GM23338 (cell line): Measurements from ENCODE around the gene PLXNA2. TPM values are rescaled to one million over a fixed set of nuclear protein-coding genes. Genes with fewer than 3 reads are reported as not detected.

Experiments
- ATAC-seq: fragments of 200-7000 bp; cut with Tn5 transposase; 3 replicates; pipeline ENCODE4 v1.9.1; 2020
- DNase-seq: peaks from one replicate; pipeline ENCODE4 v3.0.0-alpha.2; 2015; ENCODE audit warnings: low spot score
- H2AFZ ChIP-seq: fragments of 200-600 bp; sonication (generic); 2 replicates; pipeline ENCODE4 v1.8.0; 2016; ENCODE audit warnings: antibody characterized with exemption, mild to moderate bottlenecking, moderate library complexity
- H3F3A ChIP-seq: fragments of 200-600 bp; sonication (generic); replicated peaks from 2 replicates; pipeline ENCODE4 v1.8.0; 2017; ENCODE audit warnings: antibody characterized with exemption, mixed run types, low read depth
- H3K27ac ChIP-seq: fragments of 200-600 bp; sonication (generic); 2 replicates; pipeline ENCODE4 v1.6.1; 2016; ENCODE audit warnings: low read depth
- H3K27me3 ChIP-seq: fragments of 200-600 bp; sonication (generic); 2 replicates; pipeline ENCODE4 v1.8.0; 2016; ENCODE audit warnings: mild to moderate bottlenecking, mixed run types, moderate library complexity; ENCODE audit not compliant: insufficient read depth
- H3K36me3 ChIP-seq: fragments of 200-600 bp; sonication (generic); 2 replicates; pipeline ENCODE4 v1.8.0; 2016; ENCODE audit warnings: mild to moderate bottlenecking; ENCODE audit not compliant: insufficient read depth
- H3K4me1 ChIP-seq: fragments of 200-600 bp; sonication (generic); 2 replicates; pipeline ENCODE4 v1.8.0; 2016; ENCODE audit warnings: mild to moderate bottlenecking, moderate library complexity; ENCODE audit not compliant: insufficient read depth
- H3K4me2 ChIP-seq: fragments of 200-600 bp; sonication (generic); 2 replicates; pipeline ENCODE4 v1.7.1; 2017; ENCODE audit warnings: mixed run types
- H3K4me3 ChIP-seq: fragments of 200-600 bp; sonication (generic); 2 replicates; pipeline ENCODE4 v1.6.1; 2016; ENCODE audit warnings: mixed run types
- H3K79me2 ChIP-seq: fragments of 200-600 bp; sonication (generic); replicated peaks from 2 replicates; pipeline ENCODE4 v1.8.0; 2017; ENCODE audit warnings: mild to moderate bottlenecking; ENCODE audit not compliant: insufficient read depth
- H3K9me2 ChIP-seq: fragments of 200-600 bp; sonication (generic); 2 replicates; pipeline ENCODE4 v1.8.0; 2017; ENCODE audit not compliant: insufficient read depth
- H4K20me1 ChIP-seq: fragments of 200-600 bp; sonication (generic); replicated peaks from 2 replicates; pipeline ENCODE4 v1.8.0; 2017; ENCODE audit warnings: mild to moderate bottlenecking; ENCODE audit not compliant: insufficient read depth
- H3K27ac Mint-ChIP-seq: 2 replicates; pipeline ENCODE4 v1.8.0; 2020; ENCODE audit warnings: inconsistent platforms, mild to moderate bottlenecking, moderate library complexity, mixed read lengths
- H3K27me3 Mint-ChIP-seq: 3 replicates; pipeline ENCODE4 v1.8.0; 2022; ENCODE audit warnings: low read depth, mild to moderate bottlenecking, moderate library complexity, mixed read lengths, inconsistent platforms; ENCODE audit not compliant: insufficient read depth, poor library complexity
- H3K36me3 Mint-ChIP-seq: 3 replicates; pipeline ENCODE4 v1.8.0; 2021; ENCODE audit warnings: low read depth, mild to moderate bottlenecking, inconsistent platforms, moderate library complexity, mixed read lengths
- H3K4me1 Mint-ChIP-seq: 3 replicates; pipeline ENCODE4 v1.8.0; 2020; ENCODE audit warnings: mild to moderate bottlenecking, inconsistent platforms, mixed read lengths
- H3K4me3 Mint-ChIP-seq: 3 replicates; pipeline ENCODE4 v1.8.0; 2021; ENCODE audit warnings: moderate library complexity, mild to moderate bottlenecking, inconsistent platforms, mixed read lengths
- H3K9me3 Mint-ChIP-seq: 3 replicates; pipeline ENCODE4 v1.8.0; 2020; ENCODE audit warnings: moderate library complexity, mild to moderate bottlenecking, inconsistent platforms, mixed read lengths
- CREB1 ChIP-seq: fragments of 250-450 bp; sonication (Bioruptor Pico); IDR thresholded peaks from 2 replicates; pipeline ENCODE4 v1.5.0; 2020; ENCODE audit warnings: low read depth, mild to moderate bottlenecking, moderate library complexity
- CTCF ChIP-seq, 2 experiments: fragments of 200-600 bp in 1 of 2; sonication (generic) in 1 of 2; conservative IDR thresholded peaks; 2 replicates each; pipeline versions ENCODE4 v1.5.1 to v1.6.1; 2016 to 2017; ENCODE audit warnings: antibody characterized with exemption in 2 of 2, low read depth in 2 of 2, mild to moderate bottlenecking in 2 of 2, moderate library complexity in 1 of 2
- ETS1 ChIP-seq: IDR thresholded peaks from 2 replicates; pipeline ENCODE4 v1.6.1; 2016; ENCODE audit warnings: antibody characterized with exemption
- EZH2 ChIP-seq: fragments of 200-600 bp; sonication (generic); IDR thresholded peaks from one replicate; pipeline ENCODE4 v1.8.0; 2017; ENCODE audit warnings: antibody characterized with exemption, mild to moderate bottlenecking, low read depth; ENCODE audit not compliant: unreplicated experiment
- EZH2phosphoT487 ChIP-seq: fragments of 200-600 bp; sonication (generic); IDR thresholded peaks from one replicate; pipeline ENCODE4 v1.8.1; 2018; ENCODE audit warnings: antibody characterized with exemption; ENCODE audit not compliant: unreplicated experiment
- JUNB ChIP-seq: IDR thresholded peaks from one replicate; pipeline ENCODE4 v1.6.1; 2016; ENCODE audit warnings: antibody characterized with exemption; ENCODE audit not compliant: unreplicated experiment
- NANOG ChIP-seq: IDR thresholded peaks from 2 replicates; pipeline ENCODE4 v1.6.1; 2016; ENCODE audit warnings: antibody characterized with exemption, borderline replicate concordance
- POLR2AphosphoS5 ChIP-seq: IDR thresholded peaks from 2 replicates; pipeline ENCODE4 v1.6.1; 2016; ENCODE audit warnings: antibody characterized with exemption, low read depth
- REST ChIP-seq: IDR thresholded peaks from one replicate; pipeline ENCODE4 v1.6.1; 2018; ENCODE audit warnings: antibody characterized with exemption; ENCODE audit not compliant: unreplicated experiment
- STAT1 ChIP-seq: IDR thresholded peaks from one replicate; pipeline ENCODE4 v1.6.1; 2016; ENCODE audit warnings: antibody characterized with exemption; ENCODE audit not compliant: unreplicated experiment
- ZNF114 ChIP-seq: fragments of 250-450 bp; sonication (Bioruptor Pico); IDR thresholded peaks from 2 replicates; pipeline ENCODE4 v1.5.0; 2020; ENCODE audit warnings: mild to moderate bottlenecking, moderate library complexity
- ZNF331 ChIP-seq: fragments of 250-450 bp; sonication (Bioruptor Pico); IDR thresholded peaks from 2 replicates; pipeline ENCODE4 v1.5.0; 2020; ENCODE audit warnings: low read depth, mild to moderate bottlenecking, moderate library complexity
- ZNF462 ChIP-seq: fragments of 250-450 bp; sonication (Bioruptor Pico); IDR thresholded peaks from 2 replicates; pipeline ENCODE4 v1.5.0; 2020; ENCODE audit warnings: mild to moderate bottlenecking, moderate library complexity
- polyA plus RNA-seq: library from polyadenylated mRNA; unstranded; fragments of >200 nt; fragmentation: Nextera tagmentation; extraction: Ambion mirVana; gene quantifications from 2 replicates; pipeline ENCODE4 v1.2.1, GENCODE V29; 2016
- total RNA-seq: library from RNA; depleted of rRNA; stranded (reverse); fragments of >200 nt; shearing (Covaris generic); gene quantifications from 2 replicates; pipeline ENCODE4 v1.2.3, GENCODE V29; 2014

PLXNA2 gene
- total and polyA plus RNA-seq, 2 experiments from 2014 or later, result 0.40 to 1.8 TPM

- Histone ChIP-seq H3K27me3 (no peaks in the 10 kb centered on the region), H3F3A (no peaks in the 10 kb centered on the region), H3K36me3 (no peaks in the 10 kb centered on the region), H3K9me2 (peaks cover 5% of the 10 kb centered on the region), H3K4me2 (no peak overlapping the region), H3K27ac (no peak overlapping the region), H2AFZ (no peak overlapping the region), H3K79me2 (no peaks in the 10 kb centered on the region), H3K4me3 (no peak overlapping the region), H3K4me1 (no peaks in the 10 kb centered on the region), H4K20me1 (no peaks in the 10 kb centered on the region)
- Mint-ChIP-seq H3K27me3 (peaks cover 14% of the 10 kb centered on the region), H3K36me3 (no peaks in the 10 kb centered on the region), H3K4me3 (no peak overlapping the region), H3K4me1 (peaks cover 14% of the 10 kb centered on the region), H3K9me3 (no peaks in the 10 kb centered on the region; the same call in 2 of the 3 replicates), H3K27ac (no peak overlapping the region)
- ATAC-seq (no peak), DNase-seq (no peak)
- TF ChIP-seq EZH2phosphoT487 (no peak), CTCF (conservative IDR thresholded peaks at IDR 0.05; ENCODE audit: low read depth in 2 of 2) (no peak), ZNF331 (CRISPR knock-in tag) (no peak), REST (no peak), CREB1 (CRISPR knock-in tag) (no peak), NANOG (no peak), ZNF114 (CRISPR knock-in tag) (no peak), ZNF462 (CRISPR knock-in tag) (no peak), POLR2AphosphoS5 (no peak), JUNB (no peak), EZH2 (no peak), ETS1 (no peak), STAT1 (no peak)
Measured at GRCh38 chr1:208025031-208025430, 219.2 kb downstream of the PLXNA2 start.
